Natural killer cell (primary cell): Measurements from ENCODE around the gene GALNT7. TPM values are rescaled to one million over a fixed set of nuclear protein-coding genes. Genes with fewer than 3 reads are reported as not detected.

Experiments
- ATAC-seq, 3 donors: fragments of 150-1000 bp in 2 of 3; fragments of 200-7000 bp in 1 of 3; cut with Tn5 transposase; 1 replicate in 1 of 3; 2 replicates in 2 of 3; pipeline ENCODE4 v1.10.0; 2021; ENCODE audit warnings: mild to moderate bottlenecking in 2 of 3, moderate library complexity in 2 of 3
- DNase-seq, 2 donors: peaks; one replicate each; pipeline versions ENCODE4 v3.0.0 to v3.0.0-alpha.2; 2013 to 2021; ENCODE audit warnings: mixed read lengths in 1 of 2
- H3K27ac ChIP-seq: one replicate; pipeline ENCODE4 v1.5.1; 2013; ENCODE audit warnings: mild to moderate bottlenecking, low read length
- H3K27me3 ChIP-seq: one replicate; pipeline ENCODE4 v1.6.1; 2013; ENCODE audit warnings: low read length; ENCODE audit not compliant: control insufficient read depth, insufficient read depth
- H3K36me3 ChIP-seq: one replicate; pipeline ENCODE4 v1.6.1; 2013; ENCODE audit warnings: low read length; ENCODE audit not compliant: control insufficient read depth, insufficient read depth
- H3K4me1 ChIP-seq: one replicate; pipeline ENCODE4 v1.6.1; 2013; ENCODE audit warnings: low read length; ENCODE audit not compliant: control insufficient read depth, insufficient read depth
- H3K4me3 ChIP-seq: one replicate; pipeline ENCODE4 v1.5.1; 2013; ENCODE audit warnings: low read length
- H3K9me3 ChIP-seq: one replicate; pipeline ENCODE4 v1.6.1; 2013; ENCODE audit warnings: low read length; ENCODE audit not compliant: control insufficient read depth, insufficient read depth
- H3K27ac Mint-ChIP-seq, 2 donors: one replicate each; pipeline ENCODE4 v1.8.0; 2022; ENCODE audit warnings: mild to moderate bottlenecking in 2 of 2, mixed read lengths in 2 of 2, moderate library complexity in 1 of 2
- H3K27me3 Mint-ChIP-seq, 2 donors: one replicate each; pipeline ENCODE4 v1.8.0; 2022; ENCODE audit warnings: low read depth in 2 of 2, mixed read lengths in 2 of 2
- H3K36me3 Mint-ChIP-seq: one replicate; pipeline ENCODE4 v1.8.0; 2022; ENCODE audit warnings: mixed read lengths
- H3K4me1 Mint-ChIP-seq, 2 donors: one replicate each; pipeline ENCODE4 v1.8.0; 2022; ENCODE audit warnings: mixed read lengths in 2 of 2
- H3K4me3 Mint-ChIP-seq: one replicate; pipeline ENCODE4 v1.8.0; 2022; ENCODE audit warnings: mild to moderate bottlenecking, moderate library complexity, mixed read lengths
- H3K9me3 Mint-ChIP-seq, 2 donors: one replicate each; pipeline ENCODE4 v1.8.0; 2022; ENCODE audit warnings: mixed read lengths in 2 of 2
- CTCF ChIP-seq: fragments of 200-600 bp; IDR thresholded peaks from one replicate; pipeline ENCODE4 v1.8.0; 2022; ENCODE audit warnings: antibody characterized with exemption
- WGBS: methylation state at CpG from one replicate; pipeline ENCODE4 v1.1.7; 2013; ENCODE audit warnings: missing lambda C conversion rate; ENCODE audit not compliant: insufficient coverage; 5-methylcytosine and 5-hydroxymethylcytosine counted together
- intact Hi-C: fragments of 100-400 bp; cut with micrococcal nuclease; formaldehyde crosslinking; loops from one replicate; pipeline ENCODE4 v1.14.2; 2022
- total RNA-seq, 4 donors: library from RNA; stranded (reverse); fragments of 120-200 nt in 1 of 4; gene quantifications; one replicate each; pipeline versions ENCODE4 v1.2.3 to v1.2.4, GENCODE V29; 2013 to 2022

GALNT7 gene
- total RNA-seq, 3 donors from 2014 or later (not counting 1 experiment from before 2014, with no cell fraction given), result 10.9 to 20.8 (median 15.6) TPM

- H3K36me3 ChIP-seq, result no peaks in the 10 kb centered on the region
- Mint-ChIP-seq H3K9me3 (peaks cover 2 to 6% of the 10 kb centered on the region in 2 donors), H3K27me3 (no peaks in the 10 kb centered on the region), H3K27ac (no peak overlapping the region), H3K4me3 (no peak overlapping the region), H3K4me1 (peaks cover 13 to 17% of the 10 kb centered on the region in 2 donors), H3K36me3 (peaks cover 7% of the 10 kb centered on the region)
- intact Hi-C loops, result no loop called here
- H3K27ac ChIP-seq, result no peak overlapping the region
- DNase-seq (no peak), ATAC-seq (no peak)
- WGBS, result 50% methylated on average over 2 of the region's 4 CpGs
- no peak overlapping the region for H3K4me3 ChIP-seq
- no peak for TF ChIP-seq CTCF
- no peaks in the 10 kb centered on the region for H3K9me3 ChIP-seq
- no peaks in the 10 kb centered on the region for H3K4me1 ChIP-seq
- H3K27me3 ChIP-seq, result no peaks in the 10 kb centered on the region
These were observed 30.9 kb downstream of the GALNT7 start for GRCh38 chr4:173199553-173199952.

DNA sequence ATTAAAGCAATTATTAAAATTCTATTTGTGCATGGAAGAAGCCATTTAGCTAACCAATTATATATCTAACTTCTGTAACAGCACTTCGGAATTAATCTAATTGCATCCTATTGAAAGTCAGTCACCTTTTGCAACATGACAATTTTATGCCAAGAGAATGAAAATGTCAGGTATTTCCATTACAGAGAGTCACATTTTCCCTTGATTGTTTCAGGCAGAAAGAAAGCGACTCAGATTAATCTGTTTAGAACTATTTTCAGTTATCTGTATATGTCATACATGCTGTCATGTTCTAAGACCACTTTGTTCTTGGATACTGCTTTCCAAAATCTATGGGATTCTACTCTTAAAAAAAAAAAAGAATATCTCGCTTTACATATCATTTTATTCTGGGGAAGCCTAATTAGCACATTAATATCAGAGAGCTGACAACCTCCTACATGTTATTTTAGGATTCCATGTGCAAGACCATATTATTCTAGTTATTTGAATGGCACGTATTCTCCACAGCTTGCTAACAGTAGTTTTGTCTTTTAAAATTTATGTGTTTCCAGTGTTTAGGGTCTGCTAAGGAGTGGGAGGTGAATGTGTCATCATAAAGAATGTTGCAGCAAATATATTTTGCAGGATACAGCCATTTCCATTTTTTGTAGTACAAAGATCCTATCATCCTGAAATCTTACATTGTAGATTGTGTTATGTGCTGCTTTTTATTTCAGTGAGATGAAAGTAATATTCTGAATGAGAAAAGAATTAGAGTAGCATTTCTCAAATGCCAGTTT is 31.7 kb downstream of the GALNT7 start:
- Histone ChIP-seq H3K27ac (no peak overlapping the region), H3K36me3 (no peaks in the 10 kb centered on the region), H3K4me1 (no peaks in the 10 kb centered on the region), H3K9me3 (no peaks in the 10 kb centered on the region), H3K27me3 (no peaks in the 10 kb centered on the region), H3K4me3 (no peak overlapping the region)
- DNase-seq (no peak), ATAC-seq (no peak)
- intact Hi-C loops, result no loop called here
- Mint-ChIP-seq H3K4me3 (no peak overlapping the region), H3K9me3 (peaks cover 2 to 6% of the 10 kb centered on the region in 2 donors), H3K4me1 (peaks cover 14 to 18% of the 10 kb centered on the region in 2 donors), H3K27me3 (no peaks in the 10 kb centered on the region), H3K36me3 (peaks cover 10% of the 10 kb centered on the region), H3K27ac (no peak overlapping the region)
- 94% methylated on average over 2 of the region's 4 CpGs for WGBS
- TF ChIP-seq CTCF, result no peak

DNA sequence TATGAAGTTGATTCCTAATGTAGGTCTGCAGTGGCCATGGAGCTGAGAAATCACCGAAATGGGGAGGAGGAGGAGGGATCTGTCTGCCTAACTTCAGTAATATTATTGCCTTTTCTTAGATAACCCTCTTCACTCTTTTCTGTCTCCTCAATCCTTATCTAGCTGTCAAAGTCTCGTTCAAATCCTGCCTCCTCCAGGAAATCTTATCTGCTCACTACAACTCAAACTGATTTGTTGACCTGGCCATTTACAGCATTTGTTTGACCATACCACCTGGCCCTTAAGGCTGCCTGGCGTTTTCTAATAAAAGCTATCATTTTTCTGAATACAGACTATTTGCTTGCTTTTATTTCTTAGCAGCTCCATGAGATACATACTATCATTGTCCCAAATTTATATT is 33.8 kb downstream of the GALNT7 start:
- TF ChIP-seq CTCF, result no peak
- H3K36me3 ChIP-seq, result no peaks in the 10 kb centered on the region
- ATAC-seq (no peak), DNase-seq (no peak)
- H3K9me3 Mint-ChIP-seq, result peaks cover 2 to 6% of the 10 kb centered on the region in 2 donors
- peaks cover 10% of the 10 kb centered on the region for H3K36me3 Mint-ChIP-seq
- WGBS, result 97% methylated on average over 2 of the region's 3 CpGs
- peaks cover 18 to 25% of the 10 kb centered on the region in 2 donors for H3K4me1 Mint-ChIP-seq
- no peaks in the 10 kb centered on the region for H3K4me1 ChIP-seq
- no peak overlapping the region for H3K4me3 Mint-ChIP-seq
- no peaks in the 10 kb centered on the region for H3K27me3 ChIP-seq
- H3K27ac Mint-ChIP-seq, result no peak overlapping the region
- no peak overlapping the region for H3K4me3 ChIP-seq
- intact Hi-C loops, result no loop called here
- H3K9me3 ChIP-seq, result no peaks in the 10 kb centered on the region
- no peak overlapping the region for H3K27ac ChIP-seq
- H3K27me3 Mint-ChIP-seq, result no peaks in the 10 kb centered on the region

GRCh38 chr4:173205656-173206055 is 37.0 kb downstream of the GALNT7 start:
- no peak overlapping the region for H3K4me3 Mint-ChIP-seq
- H3K27ac ChIP-seq, result no peak overlapping the region
- H3K4me1 Mint-ChIP-seq, result peaks cover 22 to 25% of the 10 kb centered on the region in 2 donors
- no peaks in the 10 kb centered on the region for H3K4me1 ChIP-seq
- no peak overlapping the region for H3K27ac Mint-ChIP-seq
- no peaks in the 10 kb centered on the region for H3K36me3 ChIP-seq
- no peaks in the 10 kb centered on the region for H3K9me3 ChIP-seq
- no peak for DNase-seq
- H3K4me3 ChIP-seq, result no peak overlapping the region
- peaks cover 2 to 6% of the 10 kb centered on the region in 2 donors for H3K9me3 Mint-ChIP-seq
- no peak for TF ChIP-seq CTCF
- 94% methylated on average over 2 of the region's 2 CpGs for WGBS
- no peak for ATAC-seq
- H3K27me3 ChIP-seq, result no peaks in the 10 kb centered on the region
- no peaks in the 10 kb centered on the region for H3K27me3 Mint-ChIP-seq
- intact Hi-C loops, result no loop called here
- peaks cover 10% of the 10 kb centered on the region for H3K36me3 Mint-ChIP-seq
